ENCODE data around the gene ZFAND2A. TPM values are rescaled to one million over a fixed set of nuclear protein-coding genes. Genes with fewer than 3 reads are reported as not detected.
"Not testable (repeated sequence)": the region's sequence is repeated elsewhere in the genome, so short reads cannot be mapped to it uniquely, and the experiment has no call there.

Gene ZFAND2A
- total RNA-seq, 4 donors from 2014 or later: 17.8 to 27.0 (median 22.3) TPM

DNA sequence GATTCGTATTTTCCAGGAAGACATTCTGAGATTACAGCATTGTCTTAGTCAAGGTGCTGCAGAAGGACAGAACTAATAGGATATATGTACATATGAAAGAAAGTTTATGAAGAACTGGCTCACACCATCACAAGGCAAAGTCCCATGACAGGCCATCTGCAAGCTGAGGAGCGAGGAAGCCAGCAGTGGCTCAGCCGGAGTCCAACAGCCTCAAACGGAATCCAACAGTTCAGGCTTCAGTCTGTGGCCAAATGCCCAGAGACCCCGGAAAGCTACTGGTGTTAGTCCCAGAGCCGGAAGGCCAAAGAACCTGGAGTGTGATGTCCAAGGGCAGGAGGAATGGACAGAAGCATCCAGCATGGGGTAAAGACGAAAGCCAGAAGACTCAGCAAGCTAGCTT, 4.4 kb upstream of the ZFAND2A start:
- H3K27me3 ChIP-seq: no peaks in the 10 kb centered on the region
- H3K4me3 ChIP-seq: no peak overlapping the region
- H3K27ac ChIP-seq: no peak overlapping the region
- TF ChIP-seq POLR2AphosphoS5 (IDR thresholded peaks at IDR 0.05) (no peak), POLR2A (IDR thresholded peaks at IDR 0.05) (no peak)
- TF ChIP-seq, protein P1, sequence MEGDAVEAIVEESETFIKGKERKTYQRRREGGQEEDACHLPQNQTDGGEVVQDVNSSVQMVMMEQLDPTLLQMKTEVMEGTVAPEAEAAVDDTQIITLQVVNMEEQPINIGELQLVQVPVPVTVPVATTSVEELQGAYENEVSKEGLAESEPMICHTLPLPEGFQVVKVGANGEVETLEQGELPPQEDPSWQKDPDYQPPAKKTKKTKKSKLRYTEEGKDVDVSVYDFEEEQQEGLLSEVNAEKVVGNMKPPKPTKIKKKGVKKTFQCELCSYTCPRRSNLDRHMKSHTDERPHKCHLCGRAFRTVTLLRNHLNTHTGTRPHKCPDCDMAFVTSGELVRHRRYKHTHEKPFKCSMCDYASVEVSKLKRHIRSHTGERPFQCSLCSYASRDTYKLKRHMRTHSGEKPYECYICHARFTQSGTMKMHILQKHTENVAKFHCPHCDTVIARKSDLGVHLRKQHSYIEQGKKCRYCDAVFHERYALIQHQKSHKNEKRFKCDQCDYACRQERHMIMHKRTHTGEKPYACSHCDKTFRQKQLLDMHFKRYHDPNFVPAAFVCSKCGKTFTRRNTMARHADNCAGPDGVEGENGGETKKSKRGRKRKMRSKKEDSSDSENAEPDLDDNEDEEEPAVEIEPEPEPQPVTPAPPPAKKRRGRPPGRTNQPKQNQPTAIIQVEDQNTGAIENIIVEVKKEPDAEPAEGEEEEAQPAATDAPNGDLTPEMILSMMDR (IDR thresholded peaks at IDR 0.05): no peak
- H3K36me3 ChIP-seq: peaks cover 17% of the 10 kb centered on the region
- H3K4me1 ChIP-seq: peaks cover 23% of the 10 kb centered on the region
- no peaks in the 10 kb centered on the region for H3K9me3 ChIP-seq
- WGBS: 96% methylated on average over 7 of the region's 7 CpGs
- no peak for DNase-seq (ENCODE audit: low spot score in 2 of 2)

DNA sequence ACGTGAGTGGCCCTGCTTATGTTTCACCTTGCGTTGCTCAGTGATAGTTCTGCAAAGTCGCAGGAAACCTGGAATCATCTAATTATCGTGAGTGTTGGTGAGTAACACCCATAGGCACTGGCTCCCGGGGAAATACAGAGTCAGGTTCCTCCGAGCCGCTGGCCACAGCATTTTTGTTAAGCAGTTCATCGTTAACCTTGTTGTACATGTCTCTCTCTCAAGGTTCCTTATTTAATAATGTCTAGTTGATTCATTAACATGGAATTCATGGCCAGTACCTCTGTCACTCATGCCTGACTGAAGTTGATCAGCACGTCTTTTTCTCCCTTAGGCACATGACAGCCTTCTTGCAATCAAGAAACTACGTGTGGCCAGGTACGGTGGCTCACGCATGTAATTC, 3.1 kb upstream of the ZFAND2A start:
- H3K9me3 ChIP-seq: no peaks in the 10 kb centered on the region
- no peak for DNase-seq (ENCODE audit: low spot score in 2 of 2)
- WGBS: 93% methylated on average over 12 of the region's 12 CpGs
- no peak overlapping the region for H3K27ac ChIP-seq
- peaks cover 25% of the 10 kb centered on the region for H3K4me1 ChIP-seq
- H3K36me3 ChIP-seq: peaks cover 17% of the 10 kb centered on the region
- no peak overlapping the region for H3K4me3 ChIP-seq
- no peaks in the 10 kb centered on the region for H3K27me3 ChIP-seq
- TF ChIP-seq EP300 (IDR thresholded peaks at IDR 0.05): no peak
- TF ChIP-seq POLR2A (IDR thresholded peaks at IDR 0.05): no peak
- TF ChIP-seq, protein P1 (IDR thresholded peaks at IDR 0.05): no peak
- TF ChIP-seq POLR2AphosphoS5 (IDR thresholded peaks at IDR 0.05): no peak

DNA sequence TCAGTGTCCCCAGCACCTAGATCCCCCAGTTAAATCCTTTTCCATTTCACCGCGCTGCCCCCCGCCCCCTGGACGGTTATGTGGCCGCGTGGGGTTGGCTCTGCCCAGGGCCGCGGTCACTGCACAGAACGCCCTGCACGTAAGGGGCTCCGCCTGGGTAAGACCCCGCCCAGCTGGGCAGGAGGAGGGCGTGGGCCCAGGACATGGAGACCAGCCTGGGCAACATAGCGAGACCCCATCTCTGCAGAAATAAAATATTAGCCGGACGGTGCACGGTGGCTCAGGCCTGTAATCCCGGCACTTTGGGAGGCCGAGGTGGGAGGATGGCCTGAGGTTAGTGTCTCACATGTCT, 650 bp upstream of the ZFAND2A start:
- Histone ChIP-seq H3K27me3 (no peaks in the 10 kb centered on the region), H3K9me3 (no peaks in the 10 kb centered on the region), H3K36me3 (peaks cover 35% of the 10 kb centered on the region), H3K4me1 (peaks cover 27% of the 10 kb centered on the region), H3K4me3 (peak overlapping the region; percentile 84), H3K27ac (peak overlapping the region; percentile 90)
- TF ChIP-seq, protein P1 (IDR thresholded peaks at IDR 0.05): no peak
- TF ChIP-seq EP300 (IDR thresholded peaks at IDR 0.05) (no peak), POLR2A (IDR thresholded peaks at IDR 0.05) (no peak), POLR2AphosphoS5 (IDR thresholded peaks at IDR 0.05) (no peak)
- DNase-seq (ENCODE audit: low spot score in 2 of 2): no peak
- WGBS: 22% methylated on average over 18 of the region's 19 CpGs

DNA sequence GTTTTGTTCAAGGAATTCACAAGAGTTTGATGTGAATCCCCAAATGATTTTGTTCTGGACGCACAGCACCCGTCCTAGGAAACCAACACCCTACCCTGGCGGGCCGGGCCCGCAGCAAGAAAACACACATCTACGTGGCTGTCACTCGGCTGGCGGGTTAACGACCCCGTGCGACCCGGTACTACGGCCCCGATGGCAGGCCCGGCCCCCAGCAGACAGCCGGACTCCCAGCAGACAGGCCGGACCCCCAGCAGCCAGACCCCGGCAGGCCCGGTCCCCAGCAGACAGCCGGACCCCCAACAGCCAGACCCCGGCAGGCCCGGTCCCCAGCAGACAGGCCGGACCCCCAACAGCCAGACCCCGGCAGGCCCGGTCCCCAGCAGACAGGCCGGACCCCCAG, 765 bp downstream of the ZFAND2A start:
- H3K27ac ChIP-seq; H3K9me3 ChIP-seq; DNase-seq (ENCODE audit: low spot score in 2 of 2); H3K27me3 ChIP-seq: not testable (repeated sequence)
- H3K4me1 ChIP-seq: peaks cover 27% of the 10 kb centered on the region
- H3K36me3 ChIP-seq: peaks cover 42% of the 10 kb centered on the region
- 18% methylated on average over 13 of the region's 26 CpGs for WGBS
- peak overlapping the region; percentile 84 for H3K4me3 ChIP-seq

DNA sequence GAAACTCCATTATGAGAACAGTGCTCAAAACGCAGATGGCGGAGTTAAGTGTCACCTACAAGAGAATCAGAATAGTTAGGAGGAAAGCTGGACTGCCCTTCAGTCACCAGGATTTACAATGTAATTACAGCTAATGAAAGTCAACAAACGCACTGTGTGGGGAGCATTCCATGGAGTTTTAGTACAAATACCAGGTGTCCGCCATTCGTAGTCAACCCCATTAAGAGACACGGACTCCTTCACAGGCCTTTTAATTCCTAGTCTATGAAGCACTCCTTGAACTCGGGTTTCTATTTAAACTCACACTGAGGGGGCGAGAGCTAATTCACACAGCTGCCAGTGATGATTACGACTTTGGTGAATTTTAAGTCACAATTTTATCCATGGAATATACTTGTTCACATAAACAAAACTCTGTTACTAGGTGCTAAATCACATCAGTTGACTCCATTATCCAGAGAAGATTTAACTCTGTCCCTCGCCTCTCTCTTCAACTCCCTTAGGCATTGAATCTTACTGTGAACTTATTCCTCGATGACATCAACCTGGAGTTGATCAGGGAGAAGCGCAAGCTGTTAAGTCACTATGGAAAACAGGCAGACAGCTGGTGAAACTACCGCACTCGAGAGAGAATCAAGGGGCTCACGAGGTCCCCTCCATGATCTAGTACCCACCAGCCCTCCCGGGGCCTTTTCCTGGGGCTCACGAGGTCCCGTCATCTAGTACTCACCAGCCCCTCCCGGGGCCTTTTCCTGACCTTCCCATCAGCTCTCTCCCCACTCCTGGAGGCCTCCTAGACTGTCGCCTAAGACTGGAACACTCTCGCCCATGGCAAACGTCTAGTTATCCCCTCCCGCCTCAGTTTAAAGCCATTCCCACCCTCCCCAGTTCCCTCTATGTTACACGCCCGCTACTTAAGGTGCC, 1.5 kb downstream of the ZFAND2A start:
- no peak for DNase-seq (ENCODE audit: low spot score in 2 of 2)
- H3K27me3 ChIP-seq: no peaks in the 10 kb centered on the region
- H3K4me3 ChIP-seq: peak overlapping the region; percentile 84
- H3K36me3 ChIP-seq: peaks cover 44% of the 10 kb centered on the region
- no peaks in the 10 kb centered on the region for H3K9me3 ChIP-seq
- TF ChIP-seq POLR2A (IDR thresholded peaks at IDR 0.05) (no peak), EP300 (IDR thresholded peaks at IDR 0.05) (no peak), POLR2AphosphoS5 (IDR thresholded peaks at IDR 0.05) (no peak)
- TF ChIP-seq, protein P1 (IDR thresholded peaks at IDR 0.05): no peak
- H3K27ac ChIP-seq: no peak overlapping the region
- 70% methylated on average over 25 of the region's 25 CpGs for WGBS
- peaks cover 27% of the 10 kb centered on the region for H3K4me1 ChIP-seq

Data from suprapubic skin (tissue), 4 donors.